Keratinocyte (primary cell): Measurements from ENCODE around the gene DNM1. TPM values are rescaled to one million over a fixed set of nuclear protein-coding genes. Genes with fewer than 3 reads are reported as not detected.

Experiments
- DNase-seq: peaks from one replicate; pipeline ENCODE4 v3.0.0-alpha.2; 2011; ENCODE audit warnings: low read depth, missing footprints, low spot score
- FAIRE-seq: peaks from 2 replicates; lab custom pipeline; 2011; peaks lifted over from hg19 to GRCh38; lab: Jason Lieb, UNC
- H2AFZ ChIP-seq: 2 replicates; pipeline ENCODE4 v1.6.0; 2012; ENCODE audit warnings: low read length, control low read depth, inconsistent platforms; ENCODE audit not compliant: control insufficient read depth
- H3K27ac ChIP-seq: 2 replicates; pipeline ENCODE4 v1.5.1; 2011; ENCODE audit warnings: low read length; ENCODE audit not compliant: control insufficient read depth, insufficient read depth
- H3K27me3 ChIP-seq: 3 replicates; pipeline ENCODE4 v1.6.0; 2011; ENCODE audit warnings: low read length; ENCODE audit not compliant: control insufficient read depth, insufficient read depth; ENCODE audit errors: extremely low read depth
- H3K36me3 ChIP-seq, 2 experiments: 2 replicates in 1 of 2; 3 replicates in 1 of 2; pipeline ENCODE4 v1.5.1; 2011; ENCODE audit warnings: low read length in 2 of 2, mild to moderate bottlenecking in 1 of 2; ENCODE audit not compliant: control insufficient read depth in 2 of 2, insufficient read depth in 2 of 2; ENCODE audit errors: extremely low read depth in 1 of 2
- H3K4me1 ChIP-seq: 3 replicates; pipeline ENCODE4 v1.5.1; 2011; ENCODE audit warnings: low read length; ENCODE audit not compliant: control insufficient read depth, insufficient read depth; ENCODE audit errors: extremely low read depth
- H3K4me2 ChIP-seq: 3 replicates; pipeline ENCODE4 v1.6.0; 2011; ENCODE audit warnings: low read depth, low read length; ENCODE audit not compliant: control insufficient read depth, insufficient read depth; ENCODE audit errors: extremely low read depth
- H3K4me3 ChIP-seq, 3 experiments: fragments of 200-600 bp in 1 of 3; sonication (generic) in 1 of 3; 2 replicates in 2 of 3; 3 replicates in 1 of 3; pipeline ENCODE4 v1.5.1; 2011 to 2016; ENCODE audit warnings: low read length in 3 of 3, mild to moderate bottlenecking in 3 of 3, control low read depth in 2 of 3, inconsistent platforms in 1 of 3, low read depth in 1 of 3, mixed read lengths in 1 of 3, mixed run types in 1 of 3, moderate library complexity in 1 of 3; ENCODE audit not compliant: control insufficient read depth in 2 of 3, insufficient read depth in 2 of 3; ENCODE audit errors: extremely low read depth in 1 of 3
- H3K79me2 ChIP-seq: 2 replicates; pipeline ENCODE4 v1.6.0; 2012; ENCODE audit warnings: low read length; ENCODE audit not compliant: control insufficient read depth, insufficient read depth
- H3K9ac ChIP-seq: 3 replicates; pipeline ENCODE4 v1.6.0; 2011; ENCODE audit warnings: low read length; ENCODE audit not compliant: control insufficient read depth, insufficient read depth; ENCODE audit errors: extremely low read depth
- H3K9me1 ChIP-seq: 3 replicates; pipeline ENCODE4 v1.6.0; 2011; ENCODE audit warnings: low read length; ENCODE audit not compliant: control insufficient read depth, insufficient read depth; ENCODE audit errors: extremely low read depth
- H3K9me3 ChIP-seq: 2 replicates; pipeline ENCODE4 v1.5.1; 2012; ENCODE audit warnings: low read depth, low read length; ENCODE audit not compliant: control insufficient read depth
- H4K20me1 ChIP-seq: 3 replicates; pipeline ENCODE4 v1.6.0; 2011; ENCODE audit warnings: low read length; ENCODE audit not compliant: control insufficient read depth, insufficient read depth; ENCODE audit errors: extremely low read depth
- EZH2 ChIP-seq: IDR thresholded peaks from one replicate; pipeline ENCODE4 v1.6.1; 2012; ENCODE audit warnings: inconsistent platforms, mild to moderate bottlenecking, low read length, moderate library complexity
- dilution Hi-C: fragments of 300-500 bp; cut with MboI; formaldehyde crosslinking; loops from one replicate; pipeline ENCODE4 v1.7.0; 2020; ENCODE audit warnings: low sequenced_read_pairs; ENCODE audit not compliant: extremely low pct_ligation_motif_present
- polyA plus RNA-seq, 5 experiments: library from polyadenylated mRNA; depleted of rRNA in 3 of 5; stranded (reverse) in 3 of 5; stranded (forward) in 1 of 5; unstranded in 1 of 5; fragments of >200 nt; gene quantifications; 1 replicate in 1 of 5; 2 replicates in 3 of 5; 3 replicates in 1 of 5; pipeline versions ENCODE4 v1.2.1 to v1.2.3, GENCODE V29; 2011 to 2012; ENCODE audit warnings: missing spikeins in 2 of 5, low read depth in 1 of 5, low replicate concordance in 1 of 5
- TF ChIP-seq, protein P1 (sequence below), 3 experiments: IDR thresholded peaks in 1 of 3; conservative IDR thresholded peaks in 1 of 3; optimal IDR thresholded peaks in 1 of 3; 2 replicates in 2 of 3; 3 replicates in 1 of 3; pipeline versions ENCODE3 to v1.5.1; 2011; ENCODE audit warnings: low read length in 3 of 3, mild to moderate bottlenecking in 3 of 3, moderate library complexity in 2 of 3, control low read depth in 1 of 3, inconsistent platforms in 1 of 3; ENCODE audit not compliant: insufficient read depth in 2 of 3; ENCODE audit errors: extremely low read depth in 1 of 3

The DNM1 gene
- polyA plus RNA-seq, 1 donor (not counting 4 experiments of a cell fraction or from before 2014, with no cell fraction given), result 0.25 TPM

DNA sequence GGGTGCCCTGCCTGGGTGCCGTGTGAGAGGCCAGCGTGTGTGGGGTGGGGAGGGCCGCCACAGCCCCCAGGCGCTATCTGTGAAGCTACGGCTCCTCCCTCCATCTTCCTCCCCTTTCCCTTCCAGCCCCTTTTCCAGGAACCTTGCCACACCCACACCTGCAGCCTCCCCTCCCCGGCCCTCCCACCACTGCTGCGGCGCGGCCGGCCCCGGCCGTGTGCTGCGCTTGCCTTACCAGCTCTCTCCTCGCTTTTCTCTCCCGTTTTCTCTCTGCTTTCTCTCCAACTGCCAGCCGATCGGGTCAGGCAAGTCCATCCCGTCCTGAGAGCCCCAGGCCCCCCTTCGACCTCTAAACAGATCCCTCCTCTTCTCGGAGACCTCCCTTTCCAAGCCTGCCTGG is 51.2 kb downstream of the DNM1 start:
- no peaks in the 10 kb centered on the region for H4K20me1 ChIP-seq
- DNase-seq (no peak), FAIRE-seq (no peak)
- H2AFZ ChIP-seq, result no peak overlapping the region
- H3K4me3 ChIP-seq, result no peak overlapping the region
- peaks cover 30% of the 10 kb centered on the region for H3K4me1 ChIP-seq
- no peaks in the 10 kb centered on the region for H3K9me1 ChIP-seq
- dilution Hi-C loops, result no loop called here
- no peak overlapping the region for H3K9ac ChIP-seq
- no peaks in the 10 kb centered on the region for H3K27me3 ChIP-seq
- no peak overlapping the region for H3K27ac ChIP-seq
- H3K36me3 ChIP-seq, result peaks cover 4 to 10% of the 10 kb centered on the region in 2 experiments
- TF ChIP-seq EZH2, result no peak
- TF ChIP-seq, protein P1, sequence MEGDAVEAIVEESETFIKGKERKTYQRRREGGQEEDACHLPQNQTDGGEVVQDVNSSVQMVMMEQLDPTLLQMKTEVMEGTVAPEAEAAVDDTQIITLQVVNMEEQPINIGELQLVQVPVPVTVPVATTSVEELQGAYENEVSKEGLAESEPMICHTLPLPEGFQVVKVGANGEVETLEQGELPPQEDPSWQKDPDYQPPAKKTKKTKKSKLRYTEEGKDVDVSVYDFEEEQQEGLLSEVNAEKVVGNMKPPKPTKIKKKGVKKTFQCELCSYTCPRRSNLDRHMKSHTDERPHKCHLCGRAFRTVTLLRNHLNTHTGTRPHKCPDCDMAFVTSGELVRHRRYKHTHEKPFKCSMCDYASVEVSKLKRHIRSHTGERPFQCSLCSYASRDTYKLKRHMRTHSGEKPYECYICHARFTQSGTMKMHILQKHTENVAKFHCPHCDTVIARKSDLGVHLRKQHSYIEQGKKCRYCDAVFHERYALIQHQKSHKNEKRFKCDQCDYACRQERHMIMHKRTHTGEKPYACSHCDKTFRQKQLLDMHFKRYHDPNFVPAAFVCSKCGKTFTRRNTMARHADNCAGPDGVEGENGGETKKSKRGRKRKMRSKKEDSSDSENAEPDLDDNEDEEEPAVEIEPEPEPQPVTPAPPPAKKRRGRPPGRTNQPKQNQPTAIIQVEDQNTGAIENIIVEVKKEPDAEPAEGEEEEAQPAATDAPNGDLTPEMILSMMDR (optimal IDR thresholded peaks at IDR 0.05 in 1 of 3, IDR thresholded peaks at IDR 0.05 in 1 of 3, conservative IDR thresholded peaks at IDR 0.05 in 1 of 3; ENCODE audit: extremely low read depth in 1 of 3, insufficient read depth in 2 of 3, low read length in 3 of 3), result no peak
- H3K79me2 ChIP-seq, result no peaks in the 10 kb centered on the region
- no peaks in the 10 kb centered on the region for H3K9me3 ChIP-seq
- no peak overlapping the region for H3K4me2 ChIP-seq

DNA sequence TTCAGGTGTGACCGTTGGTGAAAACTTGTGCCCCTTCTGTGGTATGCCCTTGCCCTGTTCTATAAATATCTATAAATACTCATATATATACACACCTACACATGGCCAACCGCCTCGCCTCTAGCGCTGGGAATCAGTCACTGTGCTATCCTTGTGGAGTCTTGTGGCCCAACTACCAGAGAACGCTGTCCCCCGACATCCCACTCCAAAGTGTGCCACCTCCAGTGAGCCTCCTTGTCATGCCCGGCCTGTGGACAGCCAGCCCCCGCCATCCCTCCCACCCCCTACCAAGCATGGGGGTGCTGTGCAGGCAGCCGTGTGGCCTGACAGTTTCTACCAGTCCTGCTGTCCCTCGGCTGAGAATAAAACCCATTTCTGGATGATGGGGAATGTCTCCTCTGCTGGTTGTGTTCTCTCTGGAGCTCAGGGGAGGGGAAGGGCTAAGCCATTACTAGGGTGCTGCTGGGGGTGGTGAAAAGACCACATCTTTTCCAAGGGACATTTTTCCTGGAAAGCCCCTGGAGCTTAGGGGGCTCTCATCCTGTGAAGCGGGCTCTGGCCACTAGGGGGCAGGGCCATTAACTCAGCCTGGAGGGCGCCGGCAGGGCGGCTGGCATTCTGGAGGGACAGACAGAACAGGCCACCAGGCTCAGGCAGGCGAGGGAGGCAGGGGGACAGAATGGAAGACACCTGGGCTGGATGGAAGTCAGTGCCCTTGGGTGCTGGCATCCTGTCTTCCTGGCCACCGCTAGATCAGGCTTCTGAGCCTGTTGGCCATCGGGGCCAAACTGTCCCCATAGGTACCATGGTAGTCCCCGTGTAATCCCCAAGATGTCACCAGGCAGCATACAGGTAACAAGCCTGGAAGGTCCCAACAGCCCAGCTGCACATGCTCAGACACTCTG is 51.9 kb downstream of the DNM1 start:
- H2AFZ ChIP-seq, result no peak overlapping the region
- no peak overlapping the region for H3K9ac ChIP-seq
- H3K36me3 ChIP-seq, result peaks cover 7 to 17% of the 10 kb centered on the region in 2 experiments
- H3K9me1 ChIP-seq, result no peaks in the 10 kb centered on the region
- no peaks in the 10 kb centered on the region for H4K20me1 ChIP-seq
- no peak overlapping the region for H3K4me2 ChIP-seq
- TF ChIP-seq EZH2, result no peak
- TF ChIP-seq, protein P1 (optimal IDR thresholded peaks at IDR 0.05 in 1 of 3, IDR thresholded peaks at IDR 0.05 in 1 of 3, conservative IDR thresholded peaks at IDR 0.05 in 1 of 3; ENCODE audit: extremely low read depth in 1 of 3, insufficient read depth in 2 of 3, low read length in 3 of 3), result peak; percentile 68 to 82 (median 77)
- no peaks in the 10 kb centered on the region for H3K27me3 ChIP-seq
- H3K27ac ChIP-seq, result no peak overlapping the region
- no peaks in the 10 kb centered on the region for H3K9me3 ChIP-seq
- FAIRE-seq, result no peak
- no peaks in the 10 kb centered on the region for H3K79me2 ChIP-seq
- no peak overlapping the region for H3K4me3 ChIP-seq
- dilution Hi-C loops, result no loop called here
- H3K4me1 ChIP-seq, result peaks cover 30% of the 10 kb centered on the region
- DNase-seq, result no peak
